ENCODE results near the gene QRSL1. TPM values are rescaled to one million over a fixed set of nuclear protein-coding genes. Genes with fewer than 3 reads are reported as not detected.

Gene QRSL1
- total RNA-seq, 1 experiment from 2014 or later: 19.0 TPM

GRCh38 chr6:106662458-106662857, 33.1 kb downstream of the QRSL1 start:
- Mint-ChIP-seq H3K36me3 (ENCODE audit: insufficient read depth, unreplicated experiment) (peaks cover 43% of the 10 kb centered on the region), H3K4me1 (ENCODE audit: low read depth, unreplicated experiment) (no peaks in the 10 kb centered on the region), H3K4me3 (ENCODE audit: unreplicated experiment) (no peak overlapping the region), H3K27ac (ENCODE audit: unreplicated experiment) (no peak overlapping the region), H3K9me3 (ENCODE audit: unreplicated experiment) (peaks cover 16% of the 10 kb centered on the region), H3K27me3 (ENCODE audit: insufficient read depth, unreplicated experiment) (no peaks in the 10 kb centered on the region)
- no peak overlapping the region for H3K4me3 ChIP-seq (ENCODE audit: low read depth, low read length)
- CTCF ChIA-PET: no interaction called here
- no peaks in the 10 kb centered on the region; the same call in 1 of the 2 replicates for H3K36me3 ChIP-seq (ENCODE audit: control insufficient read depth, insufficient read depth, low read length)
- H3K9me3 ChIP-seq: peaks cover 10% of the 10 kb centered on the region
- no peaks in the 10 kb centered on the region for H3K27me3 ChIP-seq (replicated peaks; ENCODE audit: control insufficient read depth, insufficient read depth, low read length)
- intact Hi-C loops (cut with micrococcal nuclease; ENCODE audit: unreplicated experiment): no loop called here
- POLR2A ChIA-PET: no interaction called here
- TF ChIP-seq CTCF (IDR thresholded peaks at IDR 0.05; ENCODE audit: insufficient read depth in 1 of 2, low read depth in 1 of 2, low read length in 1 of 2, severe bottlenecking in 1 of 2, unreplicated experiment in 1 of 2): no peak
- BruUV-seq (replicated peaks): no TSS peak
- peak in 1 of 2 experiments; percentile 32 for DNase-seq
- no peaks in the 10 kb centered on the region for H3K4me1 ChIP-seq

- no TSS peak for BruUV-seq (replicated peaks)
- no peak for TF ChIP-seq CTCF (IDR thresholded peaks at IDR 0.05; ENCODE audit: insufficient read depth in 1 of 2, low read depth in 1 of 2, low read length in 1 of 2, severe bottlenecking in 1 of 2, unreplicated experiment in 1 of 2)
- Mint-ChIP-seq H3K36me3 (ENCODE audit: insufficient read depth, unreplicated experiment) (peaks cover 8% of the 10 kb centered on the region), H3K4me1 (ENCODE audit: low read depth, unreplicated experiment) (no peaks in the 10 kb centered on the region), H3K9me3 (ENCODE audit: unreplicated experiment) (no peaks in the 10 kb centered on the region), H3K27me3 (ENCODE audit: insufficient read depth, unreplicated experiment) (no peaks in the 10 kb centered on the region), H3K4me3 (ENCODE audit: unreplicated experiment) (no peak overlapping the region), H3K27ac (ENCODE audit: unreplicated experiment) (no peak overlapping the region)
- CTCF ChIA-PET: no interaction called here
- H3K36me3 ChIP-seq (ENCODE audit: control insufficient read depth, insufficient read depth, low read length): no peaks in the 10 kb centered on the region; the same call in 1 of the 2 replicates
- H3K27me3 ChIP-seq (replicated peaks; ENCODE audit: control insufficient read depth, insufficient read depth, low read length): no peaks in the 10 kb centered on the region
- intact Hi-C loops (cut with micrococcal nuclease; ENCODE audit: unreplicated experiment): no loop called here
- no peak overlapping the region for H3K4me3 ChIP-seq (ENCODE audit: low read depth, low read length)
- DNase-seq: no peak
- H3K4me1 ChIP-seq: no peaks in the 10 kb centered on the region
- H3K9me3 ChIP-seq: no peaks in the 10 kb centered on the region
- POLR2A ChIA-PET: interaction anchor here (0.6 kb wide), 1 partner anchor 10 kb away, joined by 19 read pairs; no protein-coding TSS in a partner anchor
These were observed 37.1 kb downstream of the QRSL1 start for GRCh38 chr6:106666282-106667021.

- H3K4me3 ChIP-seq (ENCODE audit: low read depth, low read length): no peak overlapping the region
- H3K4me3 Mint-ChIP-seq (ENCODE audit: unreplicated experiment): no peak overlapping the region
- BruUV-seq (replicated peaks): no TSS peak
- no peaks in the 10 kb centered on the region for H3K4me1 ChIP-seq
- H3K36me3 ChIP-seq (ENCODE audit: control insufficient read depth, insufficient read depth, low read length): no peaks in the 10 kb centered on the region; the same call in 1 of the 2 replicates
- H3K27me3 ChIP-seq (replicated peaks; ENCODE audit: control insufficient read depth, insufficient read depth, low read length): no peaks in the 10 kb centered on the region
- no peak overlapping the region for H3K27ac Mint-ChIP-seq (ENCODE audit: unreplicated experiment)
- H3K9me3 Mint-ChIP-seq (ENCODE audit: unreplicated experiment): no peaks in the 10 kb centered on the region
- no peaks in the 10 kb centered on the region for H3K27me3 Mint-ChIP-seq (ENCODE audit: insufficient read depth, unreplicated experiment)
- no peak for DNase-seq
- TF ChIP-seq CTCF (IDR thresholded peaks at IDR 0.05; ENCODE audit: insufficient read depth in 1 of 2, low read depth in 1 of 2, low read length in 1 of 2, severe bottlenecking in 1 of 2, unreplicated experiment in 1 of 2): no peak
- intact Hi-C loops (cut with micrococcal nuclease; ENCODE audit: unreplicated experiment): no loop called here
- ChIA-PET POLR2A (interaction anchor here (0.6 kb wide), 1 partner anchor 9 kb away, joined by 19 read pairs; no protein-coding TSS in a partner anchor), CTCF (no interaction called here)
- H3K9me3 ChIP-seq: no peaks in the 10 kb centered on the region
- H3K36me3 Mint-ChIP-seq (ENCODE audit: insufficient read depth, unreplicated experiment): peaks cover 7% of the 10 kb centered on the region
- no peaks in the 10 kb centered on the region for H3K4me1 Mint-ChIP-seq (ENCODE audit: low read depth, unreplicated experiment)
These were observed 37.6 kb downstream of the QRSL1 start for GRCh38 chr6:106667022-106667402.
